CD14-positive monocyte (primary cell): ENCODE data around the gene ERF. TPM values are rescaled to one million over a fixed set of nuclear protein-coding genes. Genes with fewer than 3 reads are reported as not detected.
A peak's percentile ranks its signal among the peaks of the same experiment; 100 is the strongest.

Source experiments
- DNase-seq, 3 donors: peaks; one replicate each; pipeline ENCODE4 v3.0.0-alpha.2; 2011 to 2022
- H2AFZ ChIP-seq: 2 replicates; pipeline ENCODE4 v1.6.0; 2012; ENCODE audit warnings: mild to moderate bottlenecking, low read depth, low read length, inconsistent platforms; ENCODE audit not compliant: insufficient read depth, poor library complexity, severe bottlenecking
- H3K27ac ChIP-seq, 2 donors: 1 replicate in 1 of 2; 2 replicates in 1 of 2; pipeline ENCODE4 v1.5.1; 2012 to 2013; ENCODE audit warnings: low read length in 2 of 2, control low read depth in 1 of 2, inconsistent platforms in 1 of 2, low read depth in 1 of 2, mild to moderate bottlenecking in 1 of 2
- H3K27me3 ChIP-seq, 2 donors: one replicate each; pipeline versions ENCODE4 v1.6.0 to v1.6.1; 2011 to 2013; ENCODE audit warnings: low read length in 2 of 2; ENCODE audit not compliant: control insufficient read depth in 2 of 2, insufficient read depth in 2 of 2
- H3K36me3 ChIP-seq, 2 donors: replicated peaks in 1 of 2; 1 replicate in 1 of 2; 2 replicates in 1 of 2; pipeline versions ENCODE4 v1.5.1 to v1.6.1; 2012 to 2013; ENCODE audit warnings: low read length in 2 of 2, control low read depth in 1 of 2, inconsistent platforms in 1 of 2, mild to moderate bottlenecking in 1 of 2; ENCODE audit not compliant: insufficient read depth in 2 of 2, control insufficient read depth in 1 of 2
- H3K4me1 ChIP-seq, 2 donors: 1 replicate in 1 of 2; 2 replicates in 1 of 2; pipeline versions ENCODE4 v1.5.1 to v1.6.1; 2012 to 2013; ENCODE audit warnings: low read length in 2 of 2, control low read depth in 1 of 2, inconsistent platforms in 1 of 2, mild to moderate bottlenecking in 1 of 2, moderate library complexity in 1 of 2; ENCODE audit not compliant: insufficient read depth in 2 of 2, control insufficient read depth in 1 of 2
- H3K4me2 ChIP-seq: replicated peaks from 2 replicates; pipeline ENCODE3; 2012; ENCODE audit warnings: low read length, moderate library complexity, mild to moderate bottlenecking; ENCODE audit not compliant: poor library complexity, severe bottlenecking; ENCODE audit errors: extremely low read depth
- H3K4me3 ChIP-seq, 3 experiments: fragments of 200-600 bp in 1 of 3; sonication (generic) in 1 of 3; replicated peaks in 1 of 3; 1 replicate in 2 of 3; 2 replicates in 1 of 3; pipeline ENCODE4 v1.5.1; 2011 to 2013; ENCODE audit warnings: low read length in 3 of 3, mild to moderate bottlenecking in 3 of 3, control low read depth in 2 of 3, low read depth in 2 of 3, inconsistent platforms in 1 of 3, moderate library complexity in 1 of 3
- H3K79me2 ChIP-seq: 2 replicates; pipeline ENCODE4 v1.6.0; 2012; ENCODE audit warnings: mild to moderate bottlenecking, control low read depth, inconsistent platforms, low read length, moderate library complexity; ENCODE audit not compliant: insufficient read depth
- H3K9ac ChIP-seq: 2 replicates; pipeline ENCODE4 v1.6.0; 2017; ENCODE audit warnings: low read length, mild to moderate bottlenecking; ENCODE audit not compliant: insufficient read depth, poor library complexity, severe bottlenecking
- H3K9me3 ChIP-seq, 2 donors: replicated peaks in 1 of 2; 1 replicate in 1 of 2; 2 replicates in 1 of 2; pipeline versions ENCODE4 v1.5.1 to v1.6.1; 2012 to 2013; ENCODE audit warnings: low read length in 2 of 2, control low read depth in 1 of 2; ENCODE audit not compliant: control insufficient read depth in 1 of 2, insufficient read depth in 1 of 2
- H4K20me1 ChIP-seq: 2 replicates; pipeline ENCODE4 v1.6.0; 2012; ENCODE audit warnings: mild to moderate bottlenecking, low read length, control low read depth, moderate library complexity; ENCODE audit not compliant: insufficient read depth
- H3K27ac Mint-ChIP-seq, 7 donors: one replicate each; pipeline ENCODE4 v1.8.0; 2020; ENCODE audit warnings: mild to moderate bottlenecking in 7 of 7, mixed read lengths in 7 of 7, moderate library complexity in 6 of 7, inconsistent platforms in 2 of 7
- H3K27me3 Mint-ChIP-seq, 3 donors: one replicate each; pipeline ENCODE4 v1.8.0; 2021 to 2022; ENCODE audit warnings: low read depth in 3 of 3, mild to moderate bottlenecking in 3 of 3, mixed read lengths in 3 of 3, moderate library complexity in 3 of 3, inconsistent platforms in 1 of 3
- H3K36me3 Mint-ChIP-seq, 2 donors: one replicate each; pipeline ENCODE4 v1.8.0; 2020; ENCODE audit warnings: mixed read lengths in 2 of 2, inconsistent platforms in 1 of 2, mild to moderate bottlenecking in 1 of 2
- H3K4me1 Mint-ChIP-seq: one replicate; pipeline ENCODE4 v1.8.0; 2020; ENCODE audit warnings: mild to moderate bottlenecking, mixed read lengths
- H3K4me3 Mint-ChIP-seq, 2 donors: one replicate each; pipeline ENCODE4 v1.8.0; 2020; ENCODE audit warnings: mild to moderate bottlenecking in 2 of 2, mixed read lengths in 2 of 2, moderate library complexity in 1 of 2
- H3K9me3 Mint-ChIP-seq, 7 donors: one replicate each; pipeline ENCODE4 v1.8.0; 2020 to 2022; ENCODE audit warnings: mixed read lengths in 7 of 7, mild to moderate bottlenecking in 6 of 7, moderate library complexity in 6 of 7, inconsistent platforms in 2 of 7
- CTCF ChIP-seq: fragments of 200-600 bp; IDR thresholded peaks from one replicate; pipeline ENCODE4 v1.8.0; 2022; ENCODE audit warnings: antibody characterized with exemption, mild to moderate bottlenecking
- WGBS: methylation state at CpG from one replicate; pipeline ENCODE4 v1.1.5; 2013; ENCODE audit warnings: missing lambda C conversion rate; ENCODE audit not compliant: insufficient coverage; 5-methylcytosine and 5-hydroxymethylcytosine counted together
- intact Hi-C, 2 donors: fragments of 100-400 bp; cut with micrococcal nuclease; formaldehyde crosslinking; loops; one replicate each; pipeline versions ENCODE4 v1.15.0 to v1.15.1; 2023
- polyA plus RNA-seq, 3 donors: library from polyadenylated mRNA; depleted of rRNA in 1 of 3; unstranded in 2 of 3; stranded (reverse) in 1 of 3; fragments of 300-500 nt in 2 of 3; fragments of >200 nt in 1 of 3; fragmentation: Illumina TruSeq in 2 of 3; gene quantifications; 1 replicate in 2 of 3; 2 replicates in 1 of 3; pipeline ENCODE4 v1.2.3, GENCODE V29; 2012 to 2021

The ERF gene
- polyA plus RNA-seq, 3 donors: 2.3 to 42.6 (median 3.4) TPM

- Mint-ChIP-seq H3K27me3 (peaks cover 0 to 4% (median 2%) of the 10 kb centered on the region in 3 donors), H3K4me1 (peaks cover 42% of the 10 kb centered on the region), H3K4me3 (peak overlapping the region; percentile 64 to 78), H3K9me3 (no peaks in the 10 kb centered on the region), H3K27ac (peak overlapping the region in 2 of 7 donors; percentile 73 to 90), H3K36me3 (peaks cover 12 to 17% of the 10 kb centered on the region in 2 donors)
- intact Hi-C loops: loop anchor here (5.0 to 10.0 kb wide), 5 partner anchors 39 to 149 kb away; partner anchors contain the start of genes GSK3A (in 2 of the 2) and POU2F2 (in 2 of the 2)
- Histone ChIP-seq H3K27me3 (no peaks in the 10 kb centered on the region), H3K4me2 (peak overlapping the region; percentile 79), H3K9ac (no peak overlapping the region), H3K4me3 (peak overlapping the region in 1 of 3 experiments; percentile 61), H3K36me3 (peaks cover 4 to 17% of the 10 kb centered on the region in 2 donors), H3K9me3 (no peaks in the 10 kb centered on the region), H3K27ac (no peak overlapping the region), H3K79me2 (peaks cover 72% of the 10 kb centered on the region), H4K20me1 (peaks cover 62% of the 10 kb centered on the region), H2AFZ (no peak overlapping the region), H3K4me1 (peaks cover 57 to 81% of the 10 kb centered on the region in 2 donors)
- 0% methylated on average over 17 of the region's 25 CpGs for WGBS
- DNase-seq: peak in 1 of 3 donors; percentile 4
- TF ChIP-seq CTCF: no peak
Measured at GRCh38 chr19:42281146-42281826, 26.4 kb upstream of the ERF start.

- H3K4me1 Mint-ChIP-seq: peaks cover 42% of the 10 kb centered on the region
- no peaks in the 10 kb centered on the region for H3K9me3 Mint-ChIP-seq
- 0% methylated on average over 1 of the region's 20 CpGs for WGBS
- Histone ChIP-seq H3K4me1 (peaks cover 57 to 81% of the 10 kb centered on the region in 2 donors), H3K27ac (no peak overlapping the region), H3K9ac (peak overlapping the region; percentile 64), H3K36me3 (peaks cover 4 to 22% of the 10 kb centered on the region in 2 donors), H3K79me2 (peaks cover 72% of the 10 kb centered on the region), H3K9me3 (no peaks in the 10 kb centered on the region), H3K27me3 (no peaks in the 10 kb centered on the region), H3K4me3 (peak overlapping the region; percentile 78 to 94 (median 86)), H4K20me1 (peaks cover 64% of the 10 kb centered on the region), H3K4me2 (peak overlapping the region; percentile 79), H2AFZ (peak overlapping the region; percentile 65)
- peak overlapping the region in 1 of 7 donors; percentile 8 for H3K27ac Mint-ChIP-seq
- no peak for TF ChIP-seq CTCF
- DNase-seq: peak in 1 of 3 donors; percentile 23
- peaks cover 0 to 4% (median 2%) of the 10 kb centered on the region in 3 donors for H3K27me3 Mint-ChIP-seq
- H3K36me3 Mint-ChIP-seq: peaks cover 16 to 23% of the 10 kb centered on the region in 2 donors
- intact Hi-C loops: loop anchor here (5.0 to 10.0 kb wide), 5 partner anchors 38 to 148 kb away; partner anchors contain the start of genes GSK3A (in 2 of the 2) and POU2F2 (in 2 of the 2)
- peak overlapping the region; percentile 45 to 78 for H3K4me3 Mint-ChIP-seq
Measured at GRCh38 chr19:42280815-42281145, 25.9 kb upstream of the ERF start.
